Chondrocyte (in vitro differentiated cells): ENCODE results near the gene NFIC. TPM values are rescaled to one million over a fixed set of nuclear protein-coding genes. Genes with fewer than 3 reads are reported as not detected.
A peak's percentile ranks its signal among the peaks of the same experiment; 100 is the strongest.

ENCODE experiments used
- DNase-seq: peaks from one replicate; pipeline ENCODE4 v3.0.0; 2021; ENCODE audit warnings: mixed read lengths, low spot score
- H3K27ac Mint-ChIP-seq: one replicate; pipeline ENCODE4 v1.8.0; 2021; ENCODE audit warnings: mild to moderate bottlenecking, moderate library complexity, mixed read lengths; ENCODE audit not compliant: unreplicated experiment
- H3K27me3 Mint-ChIP-seq: 2 replicates; pipeline ENCODE4 v1.8.0; 2021; ENCODE audit warnings: low read depth, mixed read lengths
- H3K36me3 Mint-ChIP-seq: 2 replicates; pipeline ENCODE4 v1.8.0; 2021; ENCODE audit warnings: low read depth, mixed read lengths
- H3K4me1 Mint-ChIP-seq: 2 replicates; pipeline ENCODE4 v1.8.0; 2021; ENCODE audit warnings: low read depth, mild to moderate bottlenecking, mixed read lengths
- H3K4me3 Mint-ChIP-seq: one replicate; pipeline ENCODE4 v1.8.0; 2021; ENCODE audit warnings: mild to moderate bottlenecking, moderate library complexity, mixed read lengths; ENCODE audit not compliant: unreplicated experiment
- H3K9me3 Mint-ChIP-seq: 2 replicates; pipeline ENCODE4 v1.8.0; 2021; ENCODE audit warnings: low read depth, mixed read lengths
- CTCF ChIP-seq: fragments of 200-600 bp; sonication (generic); IDR thresholded peaks from 2 replicates; pipeline ENCODE4 v1.5.0; 2021; ENCODE audit warnings: antibody characterized with exemption, mild to moderate bottlenecking, moderate library complexity
- total RNA-seq: library from RNA; stranded (reverse); gene quantifications from 3 replicates; pipeline ENCODE4 v1.2.1, GENCODE V29; 2021

The NFIC gene
- total RNA-seq, 1 donor from 2014 or later = 81.5 TPM

DNA sequence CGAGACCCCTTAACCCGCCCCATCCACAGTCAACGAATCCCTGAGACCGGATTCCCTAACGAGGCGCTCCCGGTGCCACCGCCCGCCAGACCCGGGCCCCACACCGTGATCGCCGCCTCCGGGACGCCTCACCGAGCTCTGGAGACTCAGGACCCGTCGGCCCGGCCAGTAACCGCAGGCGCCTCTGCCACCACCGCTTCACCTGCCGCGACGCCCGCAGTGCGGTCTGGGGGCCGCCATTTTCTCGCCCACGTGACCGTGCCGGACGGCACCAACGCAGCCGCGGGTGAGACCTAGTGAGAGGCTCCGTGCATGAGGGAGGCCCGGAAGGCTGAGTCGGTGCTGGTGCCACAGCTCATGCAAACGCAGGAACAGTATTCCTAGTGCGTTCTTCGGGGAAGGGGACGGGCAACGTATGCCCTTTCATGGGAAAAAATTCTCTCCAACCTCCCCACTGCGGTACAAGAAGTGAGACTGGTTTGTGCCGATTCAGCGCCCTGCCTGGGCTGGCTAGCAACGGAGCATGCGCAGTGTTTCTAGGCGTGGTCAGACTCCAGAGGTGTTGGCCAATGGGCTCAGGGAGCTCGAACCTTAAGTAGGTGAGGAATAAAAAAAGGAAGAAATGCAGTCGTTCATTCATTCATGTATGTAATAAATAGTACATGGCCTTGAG is 134.2 kb downstream of the NFIC start, which contains the start of gene DOHH:
Gene DOHH, minus strand, starts transcription at position 246 of the 673 bp plus-strand sequence. CDS start 3,860 bp downstream, outside the sequence.
- H3K4me1 Mint-ChIP-seq = peaks cover 19% of the 10 kb centered on the region
- H3K36me3 Mint-ChIP-seq = peaks cover 2% of the 10 kb centered on the region
- peaks cover 2% of the 10 kb centered on the region for H3K9me3 Mint-ChIP-seq
- H3K27me3 Mint-ChIP-seq = no peaks in the 10 kb centered on the region
- no peak for DNase-seq
- H3K27ac Mint-ChIP-seq = peak within 1 kb of the TSS; percentile 97
- TF ChIP-seq CTCF = no peak
- H3K4me3 Mint-ChIP-seq = peak within 1 kb of the TSS; percentile 83

- H3K27ac Mint-ChIP-seq = no peak overlapping the region
These were observed 135.4 kb downstream of the NFIC start for GRCh38 chr19:3501780-3502179.

GRCh38 chr19:3503036-3503572 is 136.7 kb downstream of the NFIC start:
- Mint-ChIP-seq H3K36me3 (no peaks in the 10 kb centered on the region), H3K27me3 (no peaks in the 10 kb centered on the region), H3K4me1 (peaks cover 31% of the 10 kb centered on the region), H3K4me3 (no peak overlapping the region), H3K27ac (no peak overlapping the region), H3K9me3 (no peaks in the 10 kb centered on the region)
- no peak for DNase-seq
- no peak for TF ChIP-seq CTCF

More at GRCh38 chr19:3501780-3502179, 135.4 kb downstream of the NFIC start:
- Mint-ChIP-seq H3K27me3 (no peaks in the 10 kb centered on the region), H3K9me3 (peaks cover 2% of the 10 kb centered on the region), H3K4me1 (peaks cover 22% of the 10 kb centered on the region), H3K36me3 (peaks cover 2% of the 10 kb centered on the region), H3K4me3 (no peak overlapping the region)
- no peak for TF ChIP-seq CTCF
- no peak for DNase-seq

- H3K36me3 Mint-ChIP-seq = no peaks in the 10 kb centered on the region
- H3K4me1 Mint-ChIP-seq = peaks cover 38% of the 10 kb centered on the region
- DNase-seq = no peak
- peak overlapping the region; percentile 91 for H3K4me3 Mint-ChIP-seq
- no peaks in the 10 kb centered on the region for H3K9me3 Mint-ChIP-seq
- no peak for TF ChIP-seq CTCF
- no peaks in the 10 kb centered on the region for H3K27me3 Mint-ChIP-seq
- no peak overlapping the region for H3K27ac Mint-ChIP-seq
These were observed 138.4 kb downstream of the NFIC start for GRCh38 chr19:3504735-3505134.

DNA sequence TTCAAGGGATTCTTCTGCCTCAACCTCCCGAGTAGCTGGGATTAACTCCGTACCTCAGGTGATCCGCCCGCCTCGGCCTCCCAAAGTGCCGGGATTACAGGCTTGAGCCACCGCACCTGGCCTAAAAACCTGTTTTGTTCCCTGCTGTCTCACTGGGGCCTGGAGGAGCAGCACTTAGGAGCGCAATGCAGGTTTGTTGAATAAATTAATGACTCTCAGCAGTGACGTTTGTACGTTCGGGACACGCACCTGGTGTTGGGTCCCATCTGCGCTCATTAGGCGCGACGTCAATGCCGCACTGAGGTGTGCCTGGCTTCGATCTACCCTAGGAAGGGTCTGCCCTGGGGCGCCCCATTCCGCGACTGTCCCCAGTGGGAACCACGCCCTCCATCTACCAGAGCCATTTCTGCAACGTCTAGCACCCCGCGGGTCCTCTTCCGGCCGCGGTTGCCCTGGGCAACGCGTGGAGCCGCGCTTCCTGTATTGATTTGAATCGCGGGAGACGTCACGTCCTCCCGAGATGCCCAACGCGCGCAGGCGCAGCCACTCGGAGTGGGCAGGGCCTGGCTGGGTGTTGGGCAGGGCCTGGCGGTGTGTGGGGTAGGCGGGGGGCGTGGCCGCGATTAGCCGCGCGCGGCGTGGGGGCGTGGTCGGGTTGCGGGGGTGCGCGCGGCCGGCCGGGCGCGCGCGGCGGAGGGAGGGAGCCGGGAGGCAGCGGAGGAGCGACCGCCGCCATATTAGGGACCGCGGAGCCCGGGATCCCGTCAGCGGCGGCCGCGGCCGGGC is 139.4 kb downstream of the NFIC start, which contains the start of gene FZR1:
Gene FZR1, plus strand, starts transcription at position 714 of the 786 bp plus-strand sequence. CDS start 16,679 bp downstream, outside the sequence.
- peak within 1 kb of the TSS; percentile 98 for H3K27ac Mint-ChIP-seq
- H3K27me3 Mint-ChIP-seq = no peaks in the 10 kb centered on the region
- H3K4me1 Mint-ChIP-seq = peaks cover 37% of the 10 kb centered on the region
- peak within 1 kb of the TSS; percentile 91 for H3K4me3 Mint-ChIP-seq
- no peaks in the 10 kb centered on the region for H3K9me3 Mint-ChIP-seq
- TF ChIP-seq CTCF = peak; percentile 27
- peak; percentile 100 for DNase-seq
- H3K36me3 Mint-ChIP-seq = no peaks in the 10 kb centered on the region
